Measurements from ENCODE around the gene SERPINA5.

GRCh38 chr14:94617366-94617941 lies 36.2 kb downstream of the SERPINA5 start:
- TF ChIP-seq, protein P1, sequence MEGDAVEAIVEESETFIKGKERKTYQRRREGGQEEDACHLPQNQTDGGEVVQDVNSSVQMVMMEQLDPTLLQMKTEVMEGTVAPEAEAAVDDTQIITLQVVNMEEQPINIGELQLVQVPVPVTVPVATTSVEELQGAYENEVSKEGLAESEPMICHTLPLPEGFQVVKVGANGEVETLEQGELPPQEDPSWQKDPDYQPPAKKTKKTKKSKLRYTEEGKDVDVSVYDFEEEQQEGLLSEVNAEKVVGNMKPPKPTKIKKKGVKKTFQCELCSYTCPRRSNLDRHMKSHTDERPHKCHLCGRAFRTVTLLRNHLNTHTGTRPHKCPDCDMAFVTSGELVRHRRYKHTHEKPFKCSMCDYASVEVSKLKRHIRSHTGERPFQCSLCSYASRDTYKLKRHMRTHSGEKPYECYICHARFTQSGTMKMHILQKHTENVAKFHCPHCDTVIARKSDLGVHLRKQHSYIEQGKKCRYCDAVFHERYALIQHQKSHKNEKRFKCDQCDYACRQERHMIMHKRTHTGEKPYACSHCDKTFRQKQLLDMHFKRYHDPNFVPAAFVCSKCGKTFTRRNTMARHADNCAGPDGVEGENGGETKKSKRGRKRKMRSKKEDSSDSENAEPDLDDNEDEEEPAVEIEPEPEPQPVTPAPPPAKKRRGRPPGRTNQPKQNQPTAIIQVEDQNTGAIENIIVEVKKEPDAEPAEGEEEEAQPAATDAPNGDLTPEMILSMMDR (IDR thresholded peaks at IDR 0.05; ENCODE audit: low read depth, low read length), result no peak
- TF ChIP-seq POLR2A (IDR thresholded peaks at IDR 0.05; ENCODE audit: extremely low read depth, insufficient read length), result no peak
- no peak for TF ChIP-seq MYC (IDR thresholded peaks at IDR 0.05; ENCODE audit: low read depth, low read length)
- TF ChIP-seq MAX (IDR thresholded peaks at IDR 0.05; ENCODE audit: low read depth, low read length), result no peak

Data from NB4 (cell line).